Type B pancreatic cell (in vitro differentiated cells): ENCODE measurements around the gene COP1. TPM values are rescaled to one million over a fixed set of nuclear protein-coding genes. Genes with fewer than 3 reads are reported as not detected.

ENCODE experiments used
- DNase-seq: peaks from one replicate; pipeline ENCODE4 v3.0.0; 2021; ENCODE audit warnings: mixed read lengths; ENCODE audit not compliant: unreplicated experiment; ENCODE audit errors: extremely low spot score
- H3K27ac Mint-ChIP-seq: 2 replicates; pipeline ENCODE4 v1.8.0; 2021; ENCODE audit warnings: mild to moderate bottlenecking, mixed read lengths
- H3K27me3 Mint-ChIP-seq: 2 replicates; pipeline ENCODE4 v1.8.0; 2021; ENCODE audit warnings: mixed read lengths
- H3K36me3 Mint-ChIP-seq: 2 replicates; pipeline ENCODE4 v1.8.0; 2021; ENCODE audit warnings: mixed read lengths
- H3K4me1 Mint-ChIP-seq: one replicate; pipeline ENCODE4 v1.8.0; 2021; ENCODE audit warnings: mixed read lengths; ENCODE audit not compliant: unreplicated experiment
- H3K4me3 Mint-ChIP-seq: 2 replicates; pipeline ENCODE4 v1.8.0; 2021; ENCODE audit warnings: mild to moderate bottlenecking, mixed read lengths
- H3K9me3 Mint-ChIP-seq: 2 replicates; pipeline ENCODE4 v1.8.0; 2021; ENCODE audit warnings: mixed read lengths
- CTCF ChIP-seq: fragments of 200-600 bp; sonication (generic); conservative IDR thresholded peaks from 2 replicates; pipeline ENCODE4 v1.5.0; 2021; ENCODE audit warnings: antibody characterized with exemption, mild to moderate bottlenecking
- total RNA-seq: library from RNA; stranded (reverse); gene quantifications from 2 replicates; pipeline ENCODE4 v1.2.1, GENCODE V29; 2021; ENCODE audit warnings: low replicate concordance

The COP1 gene
- total RNA-seq, 1 donor from 2014 or later, result 43.9 TPM

GRCh38 chr1:176122282-176122681 is 84.8 kb downstream of the COP1 start:
- no peak overlapping the region for H3K4me3 Mint-ChIP-seq
- H3K36me3 Mint-ChIP-seq, result peaks cover 41% of the 10 kb centered on the region
- H3K4me1 Mint-ChIP-seq, result no peaks in the 10 kb centered on the region
- no peak for TF ChIP-seq CTCF
- H3K27me3 Mint-ChIP-seq, result no peaks in the 10 kb centered on the region
- no peak for DNase-seq
- peaks cover 10% of the 10 kb centered on the region for H3K9me3 Mint-ChIP-seq
- H3K27ac Mint-ChIP-seq, result no peak overlapping the region

GRCh38 chr1:176119549-176119948 is 87.5 kb downstream of the COP1 start:
- no peak for DNase-seq
- Mint-ChIP-seq H3K27ac (no peak overlapping the region), H3K36me3 (peaks cover 24% of the 10 kb centered on the region), H3K9me3 (peaks cover 7% of the 10 kb centered on the region), H3K4me1 (no peaks in the 10 kb centered on the region), H3K4me3 (no peak overlapping the region), H3K27me3 (no peaks in the 10 kb centered on the region)
- peak; percentile 27 for TF ChIP-seq CTCF

GRCh38 chr1:176118985-176119384 is 88.1 kb downstream of the COP1 start:
- Mint-ChIP-seq H3K4me3 (no peak overlapping the region), H3K27me3 (no peaks in the 10 kb centered on the region), H3K9me3 (peaks cover 4% of the 10 kb centered on the region), H3K4me1 (no peaks in the 10 kb centered on the region), H3K36me3 (peaks cover 23% of the 10 kb centered on the region), H3K27ac (no peak overlapping the region)
- DNase-seq, result no peak
- TF ChIP-seq CTCF, result no peak

- Mint-ChIP-seq H3K27ac (no peak overlapping the region), H3K4me1 (no peaks in the 10 kb centered on the region), H3K27me3 (no peaks in the 10 kb centered on the region), H3K9me3 (no peaks in the 10 kb centered on the region), H3K4me3 (no peak overlapping the region), H3K36me3 (peaks cover 33% of the 10 kb centered on the region)
- no peak for DNase-seq
- no peak for TF ChIP-seq CTCF
Measured at GRCh38 chr1:176111835-176112234, 95.3 kb downstream of the COP1 start.

- TF ChIP-seq CTCF, result no peak
- Mint-ChIP-seq H3K27ac (no peak overlapping the region), H3K27me3 (no peaks in the 10 kb centered on the region), H3K4me3 (no peak overlapping the region), H3K36me3 (peaks cover 34% of the 10 kb centered on the region), H3K9me3 (no peaks in the 10 kb centered on the region), H3K4me1 (no peaks in the 10 kb centered on the region)
- no peak for DNase-seq
Measured at GRCh38 chr1:176110203-176110602, 96.9 kb downstream of the COP1 start.

GRCh38 chr1:176102768-176103350 is 104.2 kb downstream of the COP1 start:
- no peak for DNase-seq
- peaks cover 9% of the 10 kb centered on the region for H3K4me1 Mint-ChIP-seq

More at GRCh38 chr1:176102768-176103350, 104.2 kb downstream of the COP1 start:
- Mint-ChIP-seq H3K36me3 (peaks cover 35% of the 10 kb centered on the region), H3K9me3 (peaks cover 6% of the 10 kb centered on the region), H3K27ac (no peak overlapping the region), H3K27me3 (no peaks in the 10 kb centered on the region), H3K4me3 (no peak overlapping the region)
- no peak for TF ChIP-seq CTCF
